Caco-2 (cell line): ENCODE measurements around the gene PRKAR1B. TPM values are rescaled to one million over a fixed set of nuclear protein-coding genes. Genes with fewer than 3 reads are reported as not detected.
A peak's percentile ranks its signal among the peaks of the same experiment; 100 is the strongest.

Source experiments
- BruUV-seq: library from RNA; stranded (reverse); fragments of 400-500 nt; replicated peaks from 2 replicates; lab custom pipeline; 2021; lab: Mats Ljungman, UMichigan
- CTCF ChIA-PET: fragments of 300-600 bp; sonication (Branson Sonifier 250); formaldehyde crosslinking; loops from one replicate; lab custom pipeline; 2022; ENCODE audit warnings: antibody characterized with exemption; lab: Charles Lee
- POLR2A ChIA-PET: fragments of 300-600 bp; sonication (Branson Sonifier 250); formaldehyde crosslinking; loops from one replicate; lab custom pipeline; 2022; ENCODE audit warnings: antibody characterized with exemption; lab: Charles Lee
- DNase-seq, 2 experiments: peaks; one replicate each; pipeline versions ENCODE4 v3.0.0 to v3.0.0-alpha.2; 2020 to 2022
- H3K27me3 ChIP-seq: replicated peaks from 2 replicates; pipeline ENCODE4 v1.6.0; 2011; ENCODE audit warnings: low read length; ENCODE audit not compliant: control insufficient read depth, insufficient read depth
- H3K36me3 ChIP-seq: 2 replicates; pipeline ENCODE4 v1.5.1; 2011; ENCODE audit warnings: low read length; ENCODE audit not compliant: control insufficient read depth, insufficient read depth
- H3K4me1 ChIP-seq: fragments of 250-450 bp; sonication (Bioruptor Pico); 2 replicates; pipeline ENCODE4 v1.5.1; 2020; ENCODE audit warnings: mild to moderate bottlenecking
- H3K4me3 ChIP-seq: 2 replicates; pipeline ENCODE4 v1.5.1; 2011; ENCODE audit warnings: low read depth, mild to moderate bottlenecking, control low read depth, low read length
- H3K9me3 ChIP-seq: fragments of 250-450 bp; sonication (Bioruptor Pico); 2 replicates; pipeline ENCODE4 v1.5.1; 2020; ENCODE audit warnings: mild to moderate bottlenecking, moderate library complexity
- H3K27ac Mint-ChIP-seq: one replicate; pipeline ENCODE4 v1.8.0; 2022; ENCODE audit warnings: mixed read lengths; ENCODE audit not compliant: unreplicated experiment
- H3K27me3 Mint-ChIP-seq: one replicate; pipeline ENCODE4 v1.8.0; 2022; ENCODE audit warnings: mixed read lengths; ENCODE audit not compliant: insufficient read depth, unreplicated experiment
- H3K36me3 Mint-ChIP-seq: one replicate; pipeline ENCODE4 v1.8.0; 2022; ENCODE audit warnings: mild to moderate bottlenecking, mixed read lengths; ENCODE audit not compliant: insufficient read depth, unreplicated experiment
- H3K4me1 Mint-ChIP-seq: one replicate; pipeline ENCODE4 v1.8.0; 2022; ENCODE audit warnings: low read depth, mixed read lengths; ENCODE audit not compliant: unreplicated experiment
- H3K4me3 Mint-ChIP-seq: one replicate; pipeline ENCODE4 v1.8.0; 2022; ENCODE audit warnings: mild to moderate bottlenecking, moderate library complexity, mixed read lengths; ENCODE audit not compliant: unreplicated experiment
- H3K9me3 Mint-ChIP-seq: one replicate; pipeline ENCODE4 v1.8.0; 2022; ENCODE audit warnings: mixed read lengths; ENCODE audit not compliant: unreplicated experiment
- intact Hi-C: fragments of 100-400 bp; cut with micrococcal nuclease; formaldehyde crosslinking; loops from one replicate; pipeline ENCODE4 v1.10.0; 2022; ENCODE audit not compliant: unreplicated experiment
- total RNA-seq: library from RNA; stranded (reverse); gene quantifications from 2 replicates; pipeline ENCODE4 v1.2.3, GENCODE V29; 2022
- TF ChIP-seq, protein P1 (sequence below), 2 experiments: fragments of 200-600 bp in 1 of 2; IDR thresholded peaks; 1 replicate in 1 of 2; 2 replicates in 1 of 2; pipeline versions ENCODE4 v1.5.1 to v1.8.0; 2011 to 2022; ENCODE audit warnings: antibody characterized with exemption in 1 of 2, control low read depth in 1 of 2, inconsistent platforms in 1 of 2, low read depth in 1 of 2, low read length in 1 of 2, mild to moderate bottlenecking in 1 of 2, moderate library complexity in 1 of 2; ENCODE audit not compliant: insufficient read depth in 1 of 2, severe bottlenecking in 1 of 2, unreplicated experiment in 1 of 2

The PRKAR1B gene
- total RNA-seq, 1 experiment from 2014 or later = 56.6 TPM

DNA sequence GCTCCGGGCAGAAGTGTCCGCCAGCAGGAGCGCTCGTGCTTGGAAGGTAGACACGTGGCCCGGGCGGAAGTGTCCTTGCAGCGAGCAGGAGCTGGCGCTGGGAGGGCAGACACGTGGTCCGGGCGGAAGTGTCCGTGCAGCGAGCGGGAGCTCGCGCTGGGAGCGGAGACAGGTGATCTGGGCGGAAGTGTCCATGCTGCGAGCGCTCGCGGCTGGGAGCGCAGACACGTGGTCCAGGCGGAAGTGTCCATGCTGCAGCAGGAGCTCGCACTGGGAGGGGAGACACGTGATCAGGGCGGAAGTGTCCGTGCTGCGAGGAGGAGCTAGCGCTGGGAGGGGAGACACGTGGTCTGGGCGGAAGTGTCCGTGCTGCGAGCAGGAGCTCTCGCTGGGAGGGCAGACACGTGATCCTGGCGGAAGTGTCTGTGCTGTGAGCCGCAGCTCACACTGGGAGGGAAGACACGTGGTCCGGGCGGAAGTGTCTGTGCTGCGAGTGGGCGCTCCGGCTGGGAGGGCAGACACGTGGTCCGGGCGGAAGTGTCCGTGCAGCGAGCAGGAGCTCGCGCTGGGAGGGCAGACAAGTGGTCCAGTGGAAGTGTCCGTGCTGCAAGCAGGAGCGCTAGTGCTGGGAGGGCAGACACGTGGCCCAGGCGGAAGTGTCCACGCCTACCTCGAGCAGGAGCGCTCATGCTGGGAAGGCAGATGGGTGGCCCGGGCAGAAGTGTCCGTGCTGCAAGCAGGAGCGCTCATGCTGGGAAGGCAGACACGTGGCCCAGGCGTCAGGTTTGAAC lies 41.1 kb upstream of the PRKAR1B start:
- H3K4me1 ChIP-seq = peaks cover 24% of the 10 kb centered on the region
- TF ChIP-seq, protein P1, sequence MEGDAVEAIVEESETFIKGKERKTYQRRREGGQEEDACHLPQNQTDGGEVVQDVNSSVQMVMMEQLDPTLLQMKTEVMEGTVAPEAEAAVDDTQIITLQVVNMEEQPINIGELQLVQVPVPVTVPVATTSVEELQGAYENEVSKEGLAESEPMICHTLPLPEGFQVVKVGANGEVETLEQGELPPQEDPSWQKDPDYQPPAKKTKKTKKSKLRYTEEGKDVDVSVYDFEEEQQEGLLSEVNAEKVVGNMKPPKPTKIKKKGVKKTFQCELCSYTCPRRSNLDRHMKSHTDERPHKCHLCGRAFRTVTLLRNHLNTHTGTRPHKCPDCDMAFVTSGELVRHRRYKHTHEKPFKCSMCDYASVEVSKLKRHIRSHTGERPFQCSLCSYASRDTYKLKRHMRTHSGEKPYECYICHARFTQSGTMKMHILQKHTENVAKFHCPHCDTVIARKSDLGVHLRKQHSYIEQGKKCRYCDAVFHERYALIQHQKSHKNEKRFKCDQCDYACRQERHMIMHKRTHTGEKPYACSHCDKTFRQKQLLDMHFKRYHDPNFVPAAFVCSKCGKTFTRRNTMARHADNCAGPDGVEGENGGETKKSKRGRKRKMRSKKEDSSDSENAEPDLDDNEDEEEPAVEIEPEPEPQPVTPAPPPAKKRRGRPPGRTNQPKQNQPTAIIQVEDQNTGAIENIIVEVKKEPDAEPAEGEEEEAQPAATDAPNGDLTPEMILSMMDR (IDR thresholded peaks at IDR 0.05; ENCODE audit: insufficient read depth in 1 of 2, low read depth in 1 of 2, low read length in 1 of 2, severe bottlenecking in 1 of 2, unreplicated experiment in 1 of 2) = no peak
- H3K9me3 ChIP-seq = no peaks in the 10 kb centered on the region
- intact Hi-C loops = loop anchor here (10.0 kb wide), 1 partner anchor 333 kb away; no protein-coding TSS in a partner anchor
- H3K36me3 ChIP-seq = peaks cover 4% of the 10 kb centered on the region
- H3K27ac Mint-ChIP-seq = peak overlapping the region; percentile 31
- H3K36me3 Mint-ChIP-seq = peaks cover 70% of the 10 kb centered on the region
- no peak overlapping the region for H3K4me3 Mint-ChIP-seq
- no peaks in the 10 kb centered on the region for H3K27me3 ChIP-seq
- H3K9me3 Mint-ChIP-seq = no peaks in the 10 kb centered on the region
- no TSS peak for BruUV-seq
- ChIA-PET CTCF (no interaction called here), POLR2A (no interaction called here)
- H3K4me3 ChIP-seq = no peak overlapping the region
- no peaks in the 10 kb centered on the region for H3K27me3 Mint-ChIP-seq
- DNase-seq = no peak
- H3K4me1 Mint-ChIP-seq = peaks cover 7% of the 10 kb centered on the region

DNA sequence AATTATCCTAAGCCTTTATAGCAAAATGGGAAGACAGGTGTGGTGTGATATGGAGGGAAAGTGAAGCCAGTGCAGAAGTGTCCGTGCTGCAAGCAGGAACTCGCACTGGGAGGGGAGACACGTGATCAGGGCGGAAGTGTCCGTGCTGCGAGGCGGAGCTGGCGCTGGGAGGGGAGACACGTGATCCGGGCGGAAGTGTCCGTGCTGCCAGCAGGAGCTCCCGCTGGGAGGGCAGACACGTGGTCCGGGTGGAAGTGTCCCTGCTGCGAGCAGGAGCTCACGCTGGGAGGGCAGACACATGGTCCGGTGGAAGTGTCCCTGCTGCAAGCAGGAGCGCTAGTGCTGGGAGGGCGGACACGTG lies 40.5 kb upstream of the PRKAR1B start:
- ChIA-PET CTCF (no interaction called here), POLR2A (no interaction called here)
- Histone ChIP-seq H3K4me3 (no peak overlapping the region), H3K9me3 (no peaks in the 10 kb centered on the region), H3K4me1 (peaks cover 24% of the 10 kb centered on the region), H3K36me3 (peaks cover 2% of the 10 kb centered on the region; the same call in 1 of the 2 replicates), H3K27me3 (no peaks in the 10 kb centered on the region)
- Mint-ChIP-seq H3K9me3 (no peaks in the 10 kb centered on the region), H3K4me3 (no peak overlapping the region), H3K27me3 (no peaks in the 10 kb centered on the region), H3K4me1 (peaks cover 7% of the 10 kb centered on the region), H3K36me3 (peaks cover 64% of the 10 kb centered on the region), H3K27ac (no peak overlapping the region)
- TF ChIP-seq, protein P1 (IDR thresholded peaks at IDR 0.05; ENCODE audit: insufficient read depth in 1 of 2, low read depth in 1 of 2, low read length in 1 of 2, severe bottlenecking in 1 of 2, unreplicated experiment in 1 of 2) = no peak
- no TSS peak for BruUV-seq
- DNase-seq = no peak
- intact Hi-C loops = loop anchor here (10.0 kb wide), 1 partner anchor 333 kb away; no protein-coding TSS in a partner anchor

DNA sequence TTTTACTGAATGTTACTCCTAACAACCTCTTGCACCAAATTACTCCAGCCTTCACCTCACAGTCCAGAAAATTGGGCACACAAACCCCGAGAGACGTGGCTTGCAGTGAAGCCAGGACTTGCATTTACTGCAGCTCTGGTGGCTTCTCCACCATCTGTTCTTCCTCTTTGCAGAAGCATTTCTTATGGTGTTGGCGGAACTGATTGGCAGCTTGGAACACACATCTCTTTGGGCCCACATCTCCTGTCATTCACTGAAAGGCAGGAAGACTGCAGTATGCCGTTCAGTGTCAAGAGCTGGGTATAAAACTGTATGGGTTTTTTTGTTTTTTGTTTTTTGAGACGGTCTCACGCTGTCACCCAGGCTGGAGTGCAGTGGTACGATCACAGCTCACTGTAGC lies 38.3 kb upstream of the PRKAR1B start:
- Histone ChIP-seq H3K27me3 (no peaks in the 10 kb centered on the region), H3K4me3 (no peak overlapping the region), H3K36me3 (peaks cover 2% of the 10 kb centered on the region; the same call in 1 of the 2 replicates), H3K9me3 (no peaks in the 10 kb centered on the region), H3K4me1 (peaks cover 8% of the 10 kb centered on the region)
- TF ChIP-seq, protein P1 (IDR thresholded peaks at IDR 0.05; ENCODE audit: insufficient read depth in 1 of 2, low read depth in 1 of 2, low read length in 1 of 2, severe bottlenecking in 1 of 2, unreplicated experiment in 1 of 2) = no peak
- peaks cover 44% of the 10 kb centered on the region for H3K36me3 Mint-ChIP-seq
- no peaks in the 10 kb centered on the region for H3K4me1 Mint-ChIP-seq
- ChIA-PET CTCF (no interaction called here), POLR2A (no interaction called here)
- no TSS peak for BruUV-seq
- H3K9me3 Mint-ChIP-seq = no peaks in the 10 kb centered on the region
- intact Hi-C loops = loop anchor here (10.0 kb wide), 1 partner anchor 331 kb away; no protein-coding TSS in a partner anchor
- H3K4me3 Mint-ChIP-seq = no peak overlapping the region
- H3K27me3 Mint-ChIP-seq = no peaks in the 10 kb centered on the region
- H3K27ac Mint-ChIP-seq = no peak overlapping the region
- DNase-seq = no peak
